ENCODE results near the gene TIAM1.

TIAM1 gene

GRCh38 chr21:31364253-31364945, 20.3 kb upstream of the TIAM1 start:
- TF ChIP-seq, protein P1, sequence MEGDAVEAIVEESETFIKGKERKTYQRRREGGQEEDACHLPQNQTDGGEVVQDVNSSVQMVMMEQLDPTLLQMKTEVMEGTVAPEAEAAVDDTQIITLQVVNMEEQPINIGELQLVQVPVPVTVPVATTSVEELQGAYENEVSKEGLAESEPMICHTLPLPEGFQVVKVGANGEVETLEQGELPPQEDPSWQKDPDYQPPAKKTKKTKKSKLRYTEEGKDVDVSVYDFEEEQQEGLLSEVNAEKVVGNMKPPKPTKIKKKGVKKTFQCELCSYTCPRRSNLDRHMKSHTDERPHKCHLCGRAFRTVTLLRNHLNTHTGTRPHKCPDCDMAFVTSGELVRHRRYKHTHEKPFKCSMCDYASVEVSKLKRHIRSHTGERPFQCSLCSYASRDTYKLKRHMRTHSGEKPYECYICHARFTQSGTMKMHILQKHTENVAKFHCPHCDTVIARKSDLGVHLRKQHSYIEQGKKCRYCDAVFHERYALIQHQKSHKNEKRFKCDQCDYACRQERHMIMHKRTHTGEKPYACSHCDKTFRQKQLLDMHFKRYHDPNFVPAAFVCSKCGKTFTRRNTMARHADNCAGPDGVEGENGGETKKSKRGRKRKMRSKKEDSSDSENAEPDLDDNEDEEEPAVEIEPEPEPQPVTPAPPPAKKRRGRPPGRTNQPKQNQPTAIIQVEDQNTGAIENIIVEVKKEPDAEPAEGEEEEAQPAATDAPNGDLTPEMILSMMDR (conservative IDR thresholded peaks at IDR 0.05): no peak
- H3K27ac ChIP-seq: no peak overlapping the region

DNA sequence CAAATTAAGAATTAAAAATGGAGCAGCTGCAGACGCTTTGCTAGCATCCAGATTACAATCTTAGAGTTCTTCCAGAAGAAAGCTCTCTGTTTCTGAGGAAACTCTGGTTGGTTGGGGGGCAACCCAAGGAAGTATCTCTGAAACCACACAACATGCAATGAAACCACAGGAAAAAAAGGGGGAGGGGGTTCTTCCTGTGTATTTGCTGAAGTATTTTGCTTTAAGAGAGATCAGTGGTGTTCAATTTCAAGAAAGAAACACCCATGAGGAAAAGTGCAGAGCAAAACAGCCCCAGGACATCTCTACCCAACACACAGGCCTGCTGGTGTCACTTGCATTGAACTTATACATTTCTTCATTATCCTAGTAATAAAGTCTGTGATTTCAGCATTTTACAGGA, 19.7 kb upstream of the TIAM1 start:
- no peak overlapping the region for H3K27ac ChIP-seq
- TF ChIP-seq, protein P1 (conservative IDR thresholded peaks at IDR 0.05): no peak

DNA sequence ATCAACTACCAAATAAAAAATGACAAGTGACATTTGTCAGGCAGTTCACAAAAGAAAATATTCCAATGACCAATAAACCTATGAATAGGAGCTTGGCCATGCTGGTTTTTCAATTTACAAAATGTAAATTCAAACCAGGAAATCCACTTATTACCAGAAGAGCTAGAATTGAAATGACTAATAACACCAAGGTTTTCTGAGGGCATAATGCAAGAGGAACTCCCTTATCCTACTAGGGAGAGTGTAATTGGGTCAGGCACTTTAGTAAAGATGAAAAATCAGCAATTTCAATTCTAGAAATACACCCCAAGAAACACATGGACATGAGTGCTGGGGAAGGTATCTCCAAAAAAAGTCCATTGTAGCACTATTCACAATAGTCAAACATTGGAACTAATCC, 16.7 kb upstream of the TIAM1 start:
- TF ChIP-seq, protein P1 (conservative IDR thresholded peaks at IDR 0.05): no peak
- no peak overlapping the region for H3K27ac ChIP-seq

GRCh38 chr21:31358158-31358557, 14.1 kb upstream of the TIAM1 start:
- TF ChIP-seq, protein P1 (conservative IDR thresholded peaks at IDR 0.05): no peak
- H3K27ac ChIP-seq: no peak overlapping the region

- TF ChIP-seq, protein P1 (conservative IDR thresholded peaks at IDR 0.05): no peak
- H3K27ac ChIP-seq: no peak overlapping the region
Measured at GRCh38 chr21:31356440-31356839, 12.4 kb upstream of the TIAM1 start.

DNA sequence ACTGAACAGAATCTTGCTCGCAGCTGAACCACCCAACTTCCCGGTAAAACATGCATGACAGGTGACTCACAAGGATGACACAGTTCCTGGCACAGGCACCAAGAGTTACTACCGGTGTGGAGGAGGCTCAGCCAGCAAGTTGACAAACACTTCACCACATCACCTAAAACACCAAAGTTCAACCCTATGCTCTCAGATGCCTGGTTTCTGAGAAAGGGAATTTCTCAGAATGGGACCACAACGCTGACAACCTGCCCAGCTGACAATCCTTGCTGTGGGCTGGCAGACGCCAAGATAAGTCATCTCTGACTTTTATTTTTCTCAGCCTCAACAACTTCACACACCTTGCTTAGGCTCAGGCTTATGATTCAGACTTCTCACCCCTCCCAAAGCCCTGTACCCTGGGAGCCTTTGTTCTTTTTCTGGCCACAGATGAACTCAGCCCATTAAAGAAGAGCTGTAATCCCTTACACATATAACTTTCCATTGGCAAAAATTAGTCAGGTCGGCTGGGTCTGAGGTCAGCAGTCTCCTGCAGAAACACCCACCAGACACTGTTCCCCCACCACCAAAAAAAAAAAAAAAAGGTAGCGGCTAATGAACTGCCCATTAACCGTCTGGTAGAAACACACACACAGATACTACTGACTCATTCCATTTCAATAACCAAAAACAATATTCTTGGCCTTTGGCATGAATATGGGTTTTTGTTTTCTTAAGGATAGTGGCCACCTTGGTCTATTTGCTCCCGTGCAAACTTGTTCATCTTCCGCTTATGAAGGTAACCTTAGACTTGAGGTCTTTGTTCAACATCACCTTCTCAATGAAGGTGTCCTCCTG, 10.8 kb upstream of the TIAM1 start:
- no peak overlapping the region for H3K27ac ChIP-seq

DNA sequence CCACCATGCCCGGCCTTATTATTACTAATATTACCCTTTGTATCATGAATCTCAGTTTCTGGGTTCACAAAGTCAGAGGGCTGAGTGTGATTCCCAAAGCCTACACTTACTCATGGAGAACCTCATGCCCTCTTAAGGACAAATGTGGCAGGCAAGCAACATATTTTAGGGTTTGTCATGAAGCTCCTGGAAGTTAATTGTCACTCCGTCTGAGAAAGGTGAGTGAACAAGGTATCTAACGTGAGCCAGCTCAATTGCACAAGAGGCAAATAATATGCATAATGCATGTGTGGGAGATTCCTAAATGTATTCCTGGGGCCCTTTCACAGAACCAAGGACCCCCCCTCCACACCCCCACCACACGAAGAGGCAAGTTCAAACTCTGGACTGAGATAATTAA, 10.1 kb upstream of the TIAM1 start:
- TF ChIP-seq, protein P1 (conservative IDR thresholded peaks at IDR 0.05): no peak
- H3K27ac ChIP-seq: no peak overlapping the region

More for the DNA sequence above, 10.8 kb upstream of the TIAM1 start:
- TF ChIP-seq, protein P1 (conservative IDR thresholded peaks at IDR 0.05): no peak

Measured in VCaP (cell line).